IMR-90 (cell line): ENCODE data around the gene ARFGAP3. TPM values are rescaled to one million over a fixed set of nuclear protein-coding genes. Genes with fewer than 3 reads are reported as not detected.

Experiments
- ATAC-seq: fragments of 200-7000 bp; cut with Tn5 transposase; 2 replicates; pipeline ENCODE4 v1.9.1; 2020; ENCODE audit warnings: low read depth, mild to moderate bottlenecking, moderate library complexity
- BruUV-seq: library from RNA; stranded (reverse); fragments of 400-500 nt; replicated peaks from 2 replicates; lab custom pipeline; 2021; lab: Mats Ljungman, UMichigan
- CTCF ChIA-PET: fragments of 300-600 bp; formaldehyde crosslinking; extraction: SDS; loops from one replicate; lab custom pipeline; 2021; ENCODE audit warnings: antibody characterized with exemption; lab: Yijun Ruan, JAX
- POLR2A ChIA-PET: fragments of 300-600 bp; sonication (Branson Sonifier 250); formaldehyde crosslinking; loops from one replicate; lab custom pipeline; 2022; ENCODE audit warnings: antibody characterized with exemption; ENCODE audit not compliant: unreplicated experiment; lab: Charles Lee
- DNase-seq: peaks from one replicate; pipeline ENCODE4 v3.0.0; 2013
- H2AFZ ChIP-seq: replicated peaks from 2 replicates; pipeline ENCODE3; 2013; ENCODE audit warnings: low read length, mild to moderate bottlenecking; ENCODE audit not compliant: poor library complexity
- H2AK5ac ChIP-seq: 2 replicates; pipeline ENCODE4 v1.6.1; 2013; ENCODE audit warnings: low read depth, low read length, inconsistent platforms
- H2AK9ac ChIP-seq: replicated peaks from 2 replicates; pipeline ENCODE3; 2013; ENCODE audit warnings: mild to moderate bottlenecking, low read depth, low read length, moderate library complexity; ENCODE audit not compliant: poor library complexity
- H2BK120ac ChIP-seq: 2 replicates; pipeline ENCODE4 v1.6.1; 2013; ENCODE audit warnings: low read depth, low read length, inconsistent platforms
- H2BK15ac ChIP-seq: 3 replicates; pipeline ENCODE4 v1.6.1; 2013; ENCODE audit warnings: low read depth, low read length, inconsistent platforms
- H2BK20ac ChIP-seq: 2 replicates; pipeline ENCODE4 v1.6.1; 2013; ENCODE audit warnings: low read depth, mild to moderate bottlenecking, inconsistent platforms, low read length, moderate library complexity
- H2BK5ac ChIP-seq: 2 replicates; pipeline ENCODE4 v1.6.1; 2013; ENCODE audit warnings: mild to moderate bottlenecking, low read depth, low read length, inconsistent platforms; ENCODE audit not compliant: poor library complexity, severe bottlenecking
- H3K14ac ChIP-seq: replicated peaks from 2 replicates; pipeline ENCODE4 v1.6.1; 2013; ENCODE audit warnings: low read depth, low read length, inconsistent platforms
- H3K18ac ChIP-seq: 2 replicates; pipeline ENCODE4 v1.6.1; 2013; ENCODE audit warnings: low read depth, low read length, control low read depth
- H3K23ac ChIP-seq: 2 replicates; pipeline ENCODE4 v1.6.1; 2013; ENCODE audit warnings: low read depth, low read length, inconsistent platforms
- H3K27ac ChIP-seq: 2 replicates; pipeline ENCODE4 v1.5.1; 2013; ENCODE audit warnings: mild to moderate bottlenecking, control low read depth, low read length; ENCODE audit not compliant: insufficient read depth
- H3K27me3 ChIP-seq: 2 replicates; pipeline ENCODE4 v1.6.1; 2013; ENCODE audit warnings: low read length; ENCODE audit not compliant: control insufficient read depth, insufficient read depth
- H3K36me3 ChIP-seq: 2 replicates; pipeline ENCODE4 v1.6.1; 2013; ENCODE audit warnings: low read length, mixed read lengths; ENCODE audit not compliant: control insufficient read depth, insufficient read depth
- H3K4ac ChIP-seq: 2 replicates; pipeline ENCODE4 v1.6.1; 2013; ENCODE audit warnings: low read depth, low read length, inconsistent platforms
- H3K4me1 ChIP-seq: 2 replicates; pipeline ENCODE4 v1.6.1; 2013; ENCODE audit warnings: low read length, mixed read lengths; ENCODE audit not compliant: control insufficient read depth, insufficient read depth
- H3K4me2 ChIP-seq: 2 replicates; pipeline ENCODE4 v1.6.1; 2013; ENCODE audit warnings: low read depth, mild to moderate bottlenecking, control low read depth, low read length, moderate library complexity
- H3K4me3 ChIP-seq: 2 replicates; pipeline ENCODE4 v1.5.1; 2013; ENCODE audit warnings: low read depth, mild to moderate bottlenecking, control low read depth, low read length, moderate library complexity; ENCODE audit not compliant: insufficient read depth
- H3K56ac ChIP-seq: 2 replicates; pipeline ENCODE4 v1.6.1; 2013; ENCODE audit warnings: low read length, inconsistent platforms; ENCODE audit not compliant: insufficient read depth; ENCODE audit errors: extremely low read depth
- H3K79me1 ChIP-seq, 2 experiments: 2 replicates each; pipeline ENCODE4 v1.6.1; 2013; ENCODE audit warnings: low read length in 2 of 2, inconsistent platforms in 1 of 2, low read depth in 1 of 2
- H3K9ac ChIP-seq: 2 replicates; pipeline ENCODE4 v1.6.1; 2013; ENCODE audit warnings: low read depth, low read length, control low read depth
- H3K9me1 ChIP-seq: 2 replicates; pipeline ENCODE4 v1.6.1; 2013; ENCODE audit warnings: low read length, inconsistent platforms; ENCODE audit not compliant: insufficient read depth
- H3K9me3 ChIP-seq: 2 replicates; pipeline ENCODE4 v1.6.1; 2013; ENCODE audit warnings: low read length; ENCODE audit not compliant: control insufficient read depth, insufficient read depth
- H4K20me1 ChIP-seq: 2 replicates; pipeline ENCODE4 v1.6.1; 2013; ENCODE audit warnings: low read length, inconsistent platforms; ENCODE audit not compliant: insufficient read depth
- H4K5ac ChIP-seq: 2 replicates; pipeline ENCODE4 v1.6.1; 2013; ENCODE audit warnings: mild to moderate bottlenecking, low read depth, low read length, control low read depth
- H4K8ac ChIP-seq, 2 experiments: 2 replicates each; pipeline ENCODE4 v1.6.1; 2013; ENCODE audit warnings: low read depth in 2 of 2, low read length in 2 of 2, control low read depth in 1 of 2, inconsistent platforms in 1 of 2
- H4K91ac ChIP-seq: 2 replicates; pipeline ENCODE4 v1.6.1; 2013; ENCODE audit warnings: low read depth, low read length, inconsistent platforms; ENCODE audit not compliant: insufficient read depth
- BHLHE40 ChIP-seq: fragments of 150-350 bp; IDR thresholded peaks from 2 replicates; pipeline ENCODE4 v1.6.1; 2016; ENCODE audit warnings: mild to moderate bottlenecking, low read depth, low read length
- ELK1 ChIP-seq: fragments of 150-350 bp; IDR thresholded peaks from 2 replicates; pipeline ENCODE4 v1.6.1; 2016; ENCODE audit warnings: low read depth, mild to moderate bottlenecking, low read length, moderate library complexity, borderline replicate concordance
- FOS ChIP-seq: fragments of 150-350 bp; IDR thresholded peaks from 2 replicates; pipeline ENCODE4 v1.6.1; 2016; ENCODE audit warnings: low read depth, low read length
- MXI1 ChIP-seq: IDR thresholded peaks from 2 replicates; pipeline ENCODE4 v1.6.1; 2012; ENCODE audit warnings: low read depth, mild to moderate bottlenecking, low read length, moderate library complexity, borderline replicate concordance
- RFX5 ChIP-seq: IDR thresholded peaks from 2 replicates; pipeline ENCODE4 v1.8.0; 2012; ENCODE audit warnings: low read depth, mild to moderate bottlenecking, low read length, moderate library complexity
- USF2 ChIP-seq: fragments of 150-350 bp; IDR thresholded peaks from 2 replicates; pipeline ENCODE4 v1.6.1; 2017; ENCODE audit warnings: mild to moderate bottlenecking, antibody characterized with exemption, low read length, low read depth
- WGBS, 2 experiments: methylation state at CpG; one replicate each; pipeline versions ENCODE4 v1.1.5 to v1.1.7; 2013; ENCODE audit warnings: missing lambda C conversion rate in 2 of 2; ENCODE audit not compliant: insufficient read length in 1 of 2; ENCODE audit errors: extremely low coverage in 2 of 2; 5-methylcytosine and 5-hydroxymethylcytosine counted together
- dilution Hi-C: fragments of 300-500 bp; cut with HindIII; formaldehyde crosslinking; loops from one replicate; pipeline ENCODE4 v1.14.3; 2018; ENCODE audit warnings: low sequenced_read_pairs; ENCODE audit not compliant: unreplicated experiment
- in situ Hi-C: fragments of 300-500 bp; cut with MboI; formaldehyde crosslinking; loops from 3 replicates; pipeline ENCODE4 v1.14.3; 2019; ENCODE audit warnings: low sequenced_read_pairs, inconsistent platforms, mixed read lengths
- intact Hi-C: fragments of 100-400 bp; cut with micrococcal nuclease; formaldehyde crosslinking; loops from 2 replicates; pipeline ENCODE4 v1.10.0; 2022
- polyA plus RNA-seq, 3 experiments: library from polyadenylated mRNA; depleted of rRNA; stranded (reverse); fragments of >200 nt; gene quantifications; 2 replicates each; pipeline ENCODE4 v1.2.3, GENCODE V29; 2012; ENCODE audit warnings: low replicate concordance in 1 of 3
- total RNA-seq: library from RNA; depleted of rRNA; stranded (reverse); fragments of >200 nt; gene quantifications from 2 replicates; pipeline ENCODE4 v1.2.3, GENCODE V29; 2012

ARFGAP3 gene
- total and polyA plus RNA-seq, 2 of the 4 experiments (the other 2 are of a cell fraction), result 50.0 to 70.1 TPM

GRCh38 chr22:42892571-42893316 is 35.7 kb upstream of the ARFGAP3 start:
- no peaks in the 10 kb centered on the region for H3K9me3 ChIP-seq
- WGBS, 2 experiments, result 93% methylated on average over 8 of the region's 10 CpGs; no CpG with 5 or more reads in 1 of the 2 experiments
- no peak overlapping the region for H4K5ac ChIP-seq
- H3K56ac ChIP-seq, result no peak overlapping the region
- no peak overlapping the region for H3K23ac ChIP-seq
- H3K27ac ChIP-seq, result no peak overlapping the region
- no peak overlapping the region for H3K18ac ChIP-seq
- peaks cover 17% of the 10 kb centered on the region for H3K9me1 ChIP-seq
- BruUV-seq, result no TSS peak
- H3K14ac ChIP-seq, result no peak overlapping the region
- H2AK5ac ChIP-seq, result no peak overlapping the region
- no peak overlapping the region for H2BK120ac ChIP-seq
- peak overlapping the region; percentile 50 for H2AK9ac ChIP-seq
- H4K20me1 ChIP-seq, result peaks cover 31% of the 10 kb centered on the region
- no peak overlapping the region for H3K9ac ChIP-seq
- H4K91ac ChIP-seq, result no peak overlapping the region
- ChIA-PET POLR2A (no interaction called here), CTCF (no interaction called here)
- no peak overlapping the region for H2BK20ac ChIP-seq
- no peak for TF ChIP-seq USF2
- no peak for TF ChIP-seq BHLHE40
- no peak for TF ChIP-seq MXI1
- TF ChIP-seq ELK1, result no peak
- no peak for TF ChIP-seq FOS
- no peak for TF ChIP-seq RFX5
- no peak overlapping the region for H3K4me3 ChIP-seq
- H2BK5ac ChIP-seq, result no peak overlapping the region
- dilution Hi-C loops (no loop called here), intact Hi-C loops (no loop called here), in situ Hi-C loops (no loop called here)
- no peaks in the 10 kb centered on the region for H3K4me1 ChIP-seq
- no peak overlapping the region for H3K4me2 ChIP-seq
- H3K27me3 ChIP-seq, result no peaks in the 10 kb centered on the region
- H3K4ac ChIP-seq, result no peak overlapping the region
- peaks cover 28% of the 10 kb centered on the region for H3K36me3 ChIP-seq
- H2AFZ ChIP-seq, result no peak overlapping the region
- DNase-seq, result no peak
- H4K8ac ChIP-seq, result no peak overlapping the region
- H2BK15ac ChIP-seq, result no peak overlapping the region
- ATAC-seq, result no peak
- H3K79me1 ChIP-seq, result peaks cover 56 to 71% of the 10 kb centered on the region in 2 experiments
